Activated T-cell treated with anti-CD3 and anti-CD28 coated beads, Interleukin-2, amount 50 U/mL, for 24 hours (primary cell): Measurements from ENCODE around the gene N4BP2L2.
A peak's percentile ranks its signal among the peaks of the same experiment; 100 is the strongest.

ENCODE experiments used
- DNase-seq: peaks from one replicate; pipeline ENCODE4 v3.0.0-alpha.2; 2020
- H3K27ac Mint-ChIP-seq: 2 replicates; pipeline ENCODE4 v1.8.0; 2020; ENCODE audit warnings: mild to moderate bottlenecking, mixed read lengths
- H3K27me3 Mint-ChIP-seq: 2 replicates; pipeline ENCODE4 v1.8.0; 2020; ENCODE audit warnings: mixed read lengths
- H3K36me3 Mint-ChIP-seq: 2 replicates; pipeline ENCODE4 v1.8.0; 2020; ENCODE audit warnings: low read depth, mixed read lengths
- H3K4me1 Mint-ChIP-seq: 2 replicates; pipeline ENCODE4 v1.8.0; 2020; ENCODE audit warnings: low read depth, mixed read lengths
- H3K4me3 Mint-ChIP-seq: 2 replicates; pipeline ENCODE4 v1.8.0; 2020; ENCODE audit warnings: mild to moderate bottlenecking, moderate library complexity, mixed read lengths
- H3K9me3 Mint-ChIP-seq: 2 replicates; pipeline ENCODE4 v1.8.0; 2020; ENCODE audit warnings: mixed read lengths

The N4BP2L2 gene

GRCh38 chr13:32409001-32409313, 129.6 kb downstream of the N4BP2L2 start:
- Mint-ChIP-seq H3K27ac (no peak overlapping the region), H3K4me3 (no peak overlapping the region), H3K36me3 (peaks cover 36% of the 10 kb centered on the region)

GRCh38 chr13:32408296-32409000, 130.1 kb downstream of the N4BP2L2 start:
- Mint-ChIP-seq H3K4me1 (peaks cover 30% of the 10 kb centered on the region), H3K9me3 (no peaks in the 10 kb centered on the region), H3K27ac (peak overlapping the region; percentile 72), H3K4me3 (peak overlapping the region; percentile 37), H3K36me3 (peaks cover 41% of the 10 kb centered on the region), H3K27me3 (no peaks in the 10 kb centered on the region)
- DNase-seq, result no peak

More at GRCh38 chr13:32409001-32409313, 129.6 kb downstream of the N4BP2L2 start:
- peaks cover 30% of the 10 kb centered on the region for H3K4me1 Mint-ChIP-seq
- no peaks in the 10 kb centered on the region for H3K27me3 Mint-ChIP-seq
- no peaks in the 10 kb centered on the region for H3K9me3 Mint-ChIP-seq
- no peak for DNase-seq

- peak overlapping the region; percentile 37 for H3K4me3 Mint-ChIP-seq
- no peaks in the 10 kb centered on the region for H3K9me3 Mint-ChIP-seq
- H3K27me3 Mint-ChIP-seq, result no peaks in the 10 kb centered on the region
- peaks cover 47% of the 10 kb centered on the region for H3K36me3 Mint-ChIP-seq
- no peak for DNase-seq
- peaks cover 30% of the 10 kb centered on the region for H3K4me1 Mint-ChIP-seq
- peak overlapping the region; percentile 72 for H3K27ac Mint-ChIP-seq
Observed at GRCh38 chr13:32407854-32408253, 130.7 kb downstream of the N4BP2L2 start.

DNA sequence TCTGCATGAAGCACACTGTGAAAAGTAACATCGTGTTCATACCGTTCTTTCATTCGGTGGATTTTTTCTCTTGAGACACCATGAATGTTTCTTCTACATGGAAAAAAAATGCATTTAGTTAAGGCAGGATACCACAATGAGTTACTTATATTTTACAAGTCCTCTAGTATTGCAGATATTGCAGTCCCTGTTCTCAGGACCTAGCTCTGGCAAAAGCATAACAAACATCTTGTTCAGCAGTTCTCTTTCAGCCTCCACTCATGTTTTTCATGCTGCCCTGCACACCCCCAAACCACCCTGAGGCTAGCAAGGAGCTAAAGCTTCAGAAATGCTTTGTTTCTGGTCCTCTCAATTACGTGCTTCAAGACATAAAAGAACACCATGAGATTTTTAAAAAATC, 135.5 kb downstream of the N4BP2L2 start:
- no peak overlapping the region for H3K4me3 Mint-ChIP-seq
- H3K36me3 Mint-ChIP-seq, result peaks cover 79% of the 10 kb centered on the region
- H3K4me1 Mint-ChIP-seq, result peaks cover 7% of the 10 kb centered on the region
- H3K9me3 Mint-ChIP-seq, result no peaks in the 10 kb centered on the region
- no peaks in the 10 kb centered on the region for H3K27me3 Mint-ChIP-seq
- no peak for DNase-seq
- H3K27ac Mint-ChIP-seq, result no peak overlapping the region

DNA sequence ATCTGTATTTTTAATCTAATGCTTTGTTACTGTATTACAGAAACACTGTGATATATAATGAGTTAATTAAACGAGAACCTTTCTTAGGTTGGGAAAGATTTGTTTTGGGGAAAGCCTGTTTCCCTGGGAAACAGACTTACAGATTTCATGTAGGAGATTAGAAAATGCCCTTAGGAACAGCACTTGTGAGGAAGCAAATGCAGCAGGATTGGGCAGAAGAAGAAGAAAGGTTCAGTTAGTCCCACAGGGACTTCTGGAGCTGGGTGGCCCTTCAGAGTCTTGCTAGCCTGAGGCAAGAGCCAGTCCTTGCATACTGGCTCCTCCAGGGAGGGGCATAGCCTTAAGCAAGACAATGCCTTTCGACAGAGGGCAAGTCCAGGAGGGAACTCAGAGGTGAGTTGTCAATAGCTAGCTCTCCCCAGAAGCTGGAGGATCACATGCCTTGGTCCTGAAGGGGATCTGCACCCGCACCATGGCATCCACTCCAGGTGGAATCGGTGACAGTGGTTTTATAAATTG, 147.4 kb downstream of the N4BP2L2 start:
- Mint-ChIP-seq H3K9me3 (no peaks in the 10 kb centered on the region), H3K4me1 (peaks cover 15% of the 10 kb centered on the region), H3K36me3 (peaks cover 19% of the 10 kb centered on the region), H3K27ac (no peak overlapping the region), H3K27me3 (no peaks in the 10 kb centered on the region), H3K4me3 (no peak overlapping the region)
- DNase-seq, result no peak

- peaks cover 15% of the 10 kb centered on the region for H3K4me1 Mint-ChIP-seq
- peaks cover 16% of the 10 kb centered on the region for H3K36me3 Mint-ChIP-seq
- no peaks in the 10 kb centered on the region for H3K27me3 Mint-ChIP-seq
- no peak overlapping the region for H3K4me3 Mint-ChIP-seq
- no peak for DNase-seq
- H3K9me3 Mint-ChIP-seq, result no peaks in the 10 kb centered on the region
- no peak overlapping the region for H3K27ac Mint-ChIP-seq
Observed at GRCh38 chr13:32390484-32390883, 148.1 kb downstream of the N4BP2L2 start.

GRCh38 chr13:32390048-32390447, 148.5 kb downstream of the N4BP2L2 start:
- Mint-ChIP-seq H3K27ac (peak overlapping the region; percentile 9), H3K4me3 (no peak overlapping the region), H3K9me3 (no peaks in the 10 kb centered on the region), H3K4me1 (peaks cover 15% of the 10 kb centered on the region), H3K36me3 (peaks cover 15% of the 10 kb centered on the region), H3K27me3 (no peaks in the 10 kb centered on the region)
- DNase-seq, result no peak

- no peak overlapping the region for H3K27ac Mint-ChIP-seq
- H3K27me3 Mint-ChIP-seq, result no peaks in the 10 kb centered on the region
- no peaks in the 10 kb centered on the region for H3K9me3 Mint-ChIP-seq
- no peak overlapping the region for H3K4me3 Mint-ChIP-seq
- peaks cover 9% of the 10 kb centered on the region for H3K4me1 Mint-ChIP-seq
- H3K36me3 Mint-ChIP-seq, result peaks cover 9% of the 10 kb centered on the region
- DNase-seq, result no peak
Observed at GRCh38 chr13:32385410-32385809, 153.2 kb downstream of the N4BP2L2 start.

GRCh38 chr13:32384702-32385101, 153.9 kb downstream of the N4BP2L2 start:
- Mint-ChIP-seq H3K4me1 (peaks cover 3% of the 10 kb centered on the region), H3K36me3 (peaks cover 11% of the 10 kb centered on the region), H3K9me3 (no peaks in the 10 kb centered on the region), H3K27ac (no peak overlapping the region), H3K27me3 (no peaks in the 10 kb centered on the region), H3K4me3 (no peak overlapping the region)
- DNase-seq, result no peak

- no peaks in the 10 kb centered on the region for H3K27me3 Mint-ChIP-seq
- H3K27ac Mint-ChIP-seq, result no peak overlapping the region
- H3K36me3 Mint-ChIP-seq, result peaks cover 16% of the 10 kb centered on the region
- no peaks in the 10 kb centered on the region for H3K9me3 Mint-ChIP-seq
- no peaks in the 10 kb centered on the region for H3K4me1 Mint-ChIP-seq
- DNase-seq, result no peak
- H3K4me3 Mint-ChIP-seq, result no peak overlapping the region
Observed at GRCh38 chr13:32383836-32384618, 154.6 kb downstream of the N4BP2L2 start.
